ENCODE measurements around the gene RFNG.

The RFNG gene

DNA sequence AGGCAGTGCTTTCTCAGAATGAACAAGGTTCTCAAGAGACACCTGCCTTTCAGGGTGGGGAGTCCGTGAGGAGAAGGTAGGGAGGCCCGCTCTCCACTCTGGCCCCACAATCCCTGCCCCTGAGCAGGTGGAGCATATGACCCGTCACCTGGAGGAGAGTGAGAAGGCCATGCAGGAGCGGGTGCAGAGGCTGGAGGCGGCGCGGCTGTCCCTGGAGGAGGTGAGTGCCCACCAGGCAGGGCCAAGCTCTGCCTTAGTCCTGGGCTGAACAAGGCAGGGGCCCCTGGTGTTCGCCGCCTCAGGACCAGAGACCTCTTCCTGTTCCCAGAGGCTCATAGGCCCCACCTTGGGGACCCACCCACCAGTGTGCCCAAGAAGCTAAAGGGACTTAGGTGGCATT, 22.6 kb downstream of the RFNG start:
- Histone ChIP-seq H3K9me3 (ENCODE audit: control insufficient read depth, insufficient read depth, low read length) (no peaks in the 10 kb centered on the region), H3K9me2 (replicated peaks; ENCODE audit: control insufficient read depth, low read length) (no peaks in the 10 kb centered on the region), H3K4me1 (ENCODE audit: control insufficient read depth, low read length) (peaks cover 23% of the 10 kb centered on the region), H3F3A (ENCODE audit: control insufficient read depth, insufficient read depth) (no peaks in the 10 kb centered on the region; the same call in 1 of the 2 replicates), H3K4me3 (ENCODE audit: low read length) (no peak overlapping the region), H3K79me2 (ENCODE audit: control insufficient read depth, low read length) (peaks cover 6% of the 10 kb centered on the region), H3K36me3 (ENCODE audit: control insufficient read depth, low read length) (peaks cover 3% of the 10 kb centered on the region; the same call in 1 of the 2 replicates), H4K20me1 (ENCODE audit: control insufficient read depth, insufficient read depth, low read depth, low read length) (no peaks in the 10 kb centered on the region), H3K27me3 (ENCODE audit: control insufficient read depth, low read length) (no peaks in the 10 kb centered on the region), H3K27ac (ENCODE audit: low read depth, low read length) (no peak overlapping the region), H3K4me2 (ENCODE audit: low read length) (no peak overlapping the region)
- TF ChIP-seq, protein P1, sequence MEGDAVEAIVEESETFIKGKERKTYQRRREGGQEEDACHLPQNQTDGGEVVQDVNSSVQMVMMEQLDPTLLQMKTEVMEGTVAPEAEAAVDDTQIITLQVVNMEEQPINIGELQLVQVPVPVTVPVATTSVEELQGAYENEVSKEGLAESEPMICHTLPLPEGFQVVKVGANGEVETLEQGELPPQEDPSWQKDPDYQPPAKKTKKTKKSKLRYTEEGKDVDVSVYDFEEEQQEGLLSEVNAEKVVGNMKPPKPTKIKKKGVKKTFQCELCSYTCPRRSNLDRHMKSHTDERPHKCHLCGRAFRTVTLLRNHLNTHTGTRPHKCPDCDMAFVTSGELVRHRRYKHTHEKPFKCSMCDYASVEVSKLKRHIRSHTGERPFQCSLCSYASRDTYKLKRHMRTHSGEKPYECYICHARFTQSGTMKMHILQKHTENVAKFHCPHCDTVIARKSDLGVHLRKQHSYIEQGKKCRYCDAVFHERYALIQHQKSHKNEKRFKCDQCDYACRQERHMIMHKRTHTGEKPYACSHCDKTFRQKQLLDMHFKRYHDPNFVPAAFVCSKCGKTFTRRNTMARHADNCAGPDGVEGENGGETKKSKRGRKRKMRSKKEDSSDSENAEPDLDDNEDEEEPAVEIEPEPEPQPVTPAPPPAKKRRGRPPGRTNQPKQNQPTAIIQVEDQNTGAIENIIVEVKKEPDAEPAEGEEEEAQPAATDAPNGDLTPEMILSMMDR (IDR thresholded peaks at IDR 0.05; ENCODE audit: low read depth, low read length, poor library complexity, severe bottlenecking) = no peak
- TF ChIP-seq EZH2phosphoT487 (IDR thresholded peaks at IDR 0.05; ENCODE audit: borderline replicate concordance, low read length) = no peak

DNA sequence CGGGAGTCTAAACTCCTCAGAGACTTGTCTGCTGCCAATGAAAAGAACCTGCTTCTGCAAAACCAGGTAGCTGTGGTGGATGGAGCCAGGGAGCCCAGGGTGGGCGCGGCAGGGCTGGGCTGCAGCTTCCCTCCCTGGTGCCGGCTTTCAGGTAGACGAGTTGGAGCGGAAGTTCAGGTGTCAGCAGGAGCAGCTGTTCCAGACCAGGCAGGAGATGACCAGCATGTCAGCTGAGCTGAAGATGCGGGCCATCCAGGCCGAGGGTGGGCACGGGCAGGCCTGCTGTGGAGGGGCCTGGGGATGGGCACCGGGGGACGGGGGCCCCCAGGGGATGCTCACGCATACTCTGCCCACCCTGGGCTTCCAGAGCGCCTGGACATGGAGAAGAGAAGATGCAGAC, 23.4 kb downstream of the RFNG start:
- no peak overlapping the region for H3K4me2 ChIP-seq (ENCODE audit: low read length)
- H3K4me3 ChIP-seq (ENCODE audit: low read length) = no peak overlapping the region
- TF ChIP-seq EZH2phosphoT487 (IDR thresholded peaks at IDR 0.05; ENCODE audit: borderline replicate concordance, low read length) = no peak
- TF ChIP-seq, protein P1 (IDR thresholded peaks at IDR 0.05; ENCODE audit: low read depth, low read length, poor library complexity, severe bottlenecking) = no peak
- H3K27ac ChIP-seq (ENCODE audit: low read depth, low read length) = no peak overlapping the region
- H3F3A ChIP-seq (ENCODE audit: control insufficient read depth, insufficient read depth) = no peaks in the 10 kb centered on the region; the same call in 1 of the 2 replicates
- H3K4me1 ChIP-seq (ENCODE audit: control insufficient read depth, low read length) = peaks cover 26% of the 10 kb centered on the region
- H3K9me2 ChIP-seq (replicated peaks; ENCODE audit: control insufficient read depth, low read length) = no peaks in the 10 kb centered on the region
- peaks cover 3% of the 10 kb centered on the region; the same call in 1 of the 2 replicates for H3K36me3 ChIP-seq (ENCODE audit: control insufficient read depth, low read length)
- peaks cover 11% of the 10 kb centered on the region for H3K79me2 ChIP-seq (ENCODE audit: control insufficient read depth, low read length)
- no peaks in the 10 kb centered on the region for H3K9me3 ChIP-seq (ENCODE audit: control insufficient read depth, insufficient read depth, low read length)
- H3K27me3 ChIP-seq (ENCODE audit: control insufficient read depth, low read length) = no peaks in the 10 kb centered on the region
- H4K20me1 ChIP-seq (ENCODE audit: control insufficient read depth, insufficient read depth, low read depth, low read length) = no peaks in the 10 kb centered on the region

DNA sequence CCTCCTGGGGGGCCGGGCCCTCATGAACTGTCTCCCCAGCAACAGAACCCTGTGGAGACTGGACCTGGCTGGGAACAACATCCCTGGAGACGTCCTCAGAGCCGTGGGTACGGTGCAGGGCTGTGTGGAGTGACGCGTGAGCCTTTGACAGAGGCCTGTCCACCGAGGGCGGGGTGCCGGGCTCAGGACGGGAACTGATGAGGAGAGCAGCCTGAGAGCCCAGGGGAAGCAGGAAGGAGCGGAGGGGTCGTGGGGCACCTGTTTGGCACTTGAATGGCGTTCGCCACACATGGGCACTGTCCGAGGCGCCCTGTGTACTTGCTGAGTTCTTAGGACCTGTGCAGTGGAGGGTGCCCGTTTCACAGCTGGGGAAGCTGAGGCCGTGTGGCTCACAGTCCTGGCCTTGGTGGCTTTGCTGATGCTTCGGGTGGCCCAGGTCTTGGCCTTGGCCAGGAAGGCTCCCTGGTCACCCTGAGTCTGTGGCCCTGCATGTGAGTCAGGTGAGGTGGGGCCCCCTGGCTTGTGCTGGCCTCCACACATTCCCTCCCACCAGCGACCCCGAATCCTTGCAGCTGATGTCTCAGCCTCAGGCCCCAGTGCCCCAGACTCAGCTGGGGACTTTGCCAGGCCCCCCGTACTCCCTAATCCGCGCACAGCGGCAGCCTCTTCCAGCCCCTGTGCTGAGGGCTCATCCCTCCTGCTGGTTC, 26.1 kb downstream of the RFNG start:
- peaks cover 32% of the 10 kb centered on the region for H3K79me2 ChIP-seq (ENCODE audit: control insufficient read depth, low read length)
- H4K20me1 ChIP-seq (ENCODE audit: control insufficient read depth, insufficient read depth, low read depth, low read length) = peaks cover 1% of the 10 kb centered on the region; the same call in 1 of the 2 replicates
- no peak overlapping the region for H3K27ac ChIP-seq (ENCODE audit: low read depth, low read length)
- H3K27me3 ChIP-seq (ENCODE audit: control insufficient read depth, low read length) = no peaks in the 10 kb centered on the region
- no peaks in the 10 kb centered on the region for H3F3A ChIP-seq (ENCODE audit: control insufficient read depth, insufficient read depth)
- H3K9me2 ChIP-seq (replicated peaks; ENCODE audit: control insufficient read depth, low read length) = no peaks in the 10 kb centered on the region
- H3K4me3 ChIP-seq (ENCODE audit: low read length) = no peak overlapping the region
- H3K9me3 ChIP-seq (ENCODE audit: control insufficient read depth, insufficient read depth, low read length) = no peaks in the 10 kb centered on the region
- H3K4me1 ChIP-seq (ENCODE audit: control insufficient read depth, low read length) = peaks cover 26% of the 10 kb centered on the region
- peaks cover 3% of the 10 kb centered on the region for H3K36me3 ChIP-seq (ENCODE audit: control insufficient read depth, low read length)
- no peak overlapping the region for H3K4me2 ChIP-seq (ENCODE audit: low read length)
- TF ChIP-seq, protein P1 (IDR thresholded peaks at IDR 0.05; ENCODE audit: low read depth, low read length, poor library complexity, severe bottlenecking) = no peak
- no peak for TF ChIP-seq EZH2phosphoT487 (IDR thresholded peaks at IDR 0.05; ENCODE audit: borderline replicate concordance, low read length)
